Lower lobe of right lung (tissue), 2 donors: ENCODE data around the gene ZFHX3. TPM values are rescaled to one million over a fixed set of nuclear protein-coding genes. Genes with fewer than 3 reads are reported as not detected.
A peak's percentile ranks its signal among the peaks of the same experiment; 100 is the strongest.

Source experiments
- ATAC-seq, 2 donors: fragments of 200-7000 bp; cut with Tn5 transposase; one replicate each; pipeline ENCODE4 v1.9.1; 2020 to 2022; ENCODE audit warnings: mild to moderate bottlenecking in 2 of 2, moderate library complexity in 2 of 2
- DNase-seq: peaks from one replicate; pipeline ENCODE4 v3.0.0-alpha.2; 2020
- H3K27ac ChIP-seq: fragments of 200-600 bp; one replicate; pipeline ENCODE4 v1.8.0; 2022
- H3K27me3 ChIP-seq: fragments of 200-600 bp; one replicate; pipeline ENCODE4 v1.8.0; 2022; ENCODE audit warnings: low read depth
- H3K36me3 ChIP-seq: fragments of 200-600 bp; one replicate; pipeline ENCODE4 v1.8.0; 2022; ENCODE audit warnings: mild to moderate bottlenecking
- H3K4me1 ChIP-seq: fragments of 200-600 bp; one replicate; pipeline ENCODE4 v1.8.0; 2022
- H3K4me3 ChIP-seq: fragments of 200-600 bp; one replicate; pipeline ENCODE4 v1.8.0; 2022; ENCODE audit warnings: mild to moderate bottlenecking
- H3K9me3 ChIP-seq: fragments of 200-600 bp; one replicate; pipeline ENCODE4 v1.8.0; 2022
- intact Hi-C: fragments of 100-400 bp; cut with DNase I; formaldehyde crosslinking; loops from one replicate; pipeline ENCODE4 v1.11.0; 2022
- total RNA-seq: library from RNA; stranded (reverse); fragmentation: NEBNext Ultra II Directional; extraction: Animal tissue kit (Norgen Biotek cat#: 25700); gene quantifications from one replicate; pipeline ENCODE4 v1.2.1, GENCODE V29; 2021
- TF ChIP-seq, protein P1 (sequence below): fragments of 200-600 bp; IDR thresholded peaks from one replicate; pipeline ENCODE4 v1.8.0; 2022; ENCODE audit warnings: antibody characterized with exemption, mild to moderate bottlenecking
- donor health status: DM: no; HTN: yes; CAD: no; lungs with severe emphysema.

Gene ZFHX3
- total RNA-seq, 1 donor from 2014 or later, result 29.3 TPM

DNA sequence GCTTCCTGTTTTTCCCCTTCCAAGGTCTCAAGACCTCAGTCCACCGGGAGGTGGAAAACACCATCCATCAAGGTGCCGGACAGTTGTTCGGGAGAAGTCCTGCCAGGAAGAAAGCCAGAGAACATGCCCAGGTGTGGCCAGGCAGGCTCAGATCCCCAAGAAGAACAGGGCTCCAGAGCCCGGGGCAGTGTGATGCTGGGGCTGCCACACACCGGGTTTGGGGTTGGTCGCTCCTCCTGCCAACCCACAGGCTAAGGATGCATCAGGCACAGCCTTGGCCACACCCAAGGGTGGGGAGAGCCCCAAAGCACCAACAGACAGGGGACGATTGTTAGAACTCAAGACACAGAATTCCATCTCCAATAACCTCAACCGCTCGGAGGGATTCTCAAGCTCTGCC, 19.7 kb downstream of the ZFHX3 start:
- H3K4me3 ChIP-seq, result no peak overlapping the region
- H3K27ac ChIP-seq, result no peak overlapping the region
- TF ChIP-seq, protein P1, sequence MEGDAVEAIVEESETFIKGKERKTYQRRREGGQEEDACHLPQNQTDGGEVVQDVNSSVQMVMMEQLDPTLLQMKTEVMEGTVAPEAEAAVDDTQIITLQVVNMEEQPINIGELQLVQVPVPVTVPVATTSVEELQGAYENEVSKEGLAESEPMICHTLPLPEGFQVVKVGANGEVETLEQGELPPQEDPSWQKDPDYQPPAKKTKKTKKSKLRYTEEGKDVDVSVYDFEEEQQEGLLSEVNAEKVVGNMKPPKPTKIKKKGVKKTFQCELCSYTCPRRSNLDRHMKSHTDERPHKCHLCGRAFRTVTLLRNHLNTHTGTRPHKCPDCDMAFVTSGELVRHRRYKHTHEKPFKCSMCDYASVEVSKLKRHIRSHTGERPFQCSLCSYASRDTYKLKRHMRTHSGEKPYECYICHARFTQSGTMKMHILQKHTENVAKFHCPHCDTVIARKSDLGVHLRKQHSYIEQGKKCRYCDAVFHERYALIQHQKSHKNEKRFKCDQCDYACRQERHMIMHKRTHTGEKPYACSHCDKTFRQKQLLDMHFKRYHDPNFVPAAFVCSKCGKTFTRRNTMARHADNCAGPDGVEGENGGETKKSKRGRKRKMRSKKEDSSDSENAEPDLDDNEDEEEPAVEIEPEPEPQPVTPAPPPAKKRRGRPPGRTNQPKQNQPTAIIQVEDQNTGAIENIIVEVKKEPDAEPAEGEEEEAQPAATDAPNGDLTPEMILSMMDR, result no peak
- H3K4me1 ChIP-seq, result peaks cover 61% of the 10 kb centered on the region
- no peaks in the 10 kb centered on the region for H3K27me3 ChIP-seq
- no peak for DNase-seq
- no peaks in the 10 kb centered on the region for H3K9me3 ChIP-seq
- intact Hi-C loops, result no loop called here
- no peaks in the 10 kb centered on the region for H3K36me3 ChIP-seq
- no peak for ATAC-seq

DNA sequence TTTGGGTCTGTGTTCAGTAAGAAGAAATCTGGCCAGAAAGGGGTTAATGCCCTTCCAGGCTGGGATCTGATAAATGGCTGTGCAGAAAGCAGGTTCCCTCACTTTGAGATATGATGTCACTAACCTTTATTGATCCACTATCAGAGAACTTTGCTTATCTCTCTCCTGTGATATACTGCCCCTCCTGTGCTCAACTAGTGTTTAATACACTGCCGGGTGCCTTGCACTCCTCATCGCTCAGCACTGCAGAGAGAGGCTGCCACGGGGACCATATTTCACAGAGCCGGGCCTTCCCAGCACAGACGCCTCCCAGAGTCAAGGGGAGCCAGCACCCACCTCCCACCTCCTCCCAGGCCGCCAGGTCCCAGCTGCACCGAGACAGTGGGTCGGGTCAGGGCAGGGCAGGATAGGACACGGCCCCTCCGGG, 20.2 kb downstream of the ZFHX3 start:
- no peaks in the 10 kb centered on the region for H3K9me3 ChIP-seq
- H3K36me3 ChIP-seq, result no peaks in the 10 kb centered on the region
- TF ChIP-seq, protein P1, result no peak
- no peaks in the 10 kb centered on the region for H3K27me3 ChIP-seq
- H3K4me3 ChIP-seq, result no peak overlapping the region
- intact Hi-C loops, result no loop called here
- peaks cover 57% of the 10 kb centered on the region for H3K4me1 ChIP-seq
- ATAC-seq (no peak), DNase-seq (no peak)
- H3K27ac ChIP-seq, result no peak overlapping the region

DNA sequence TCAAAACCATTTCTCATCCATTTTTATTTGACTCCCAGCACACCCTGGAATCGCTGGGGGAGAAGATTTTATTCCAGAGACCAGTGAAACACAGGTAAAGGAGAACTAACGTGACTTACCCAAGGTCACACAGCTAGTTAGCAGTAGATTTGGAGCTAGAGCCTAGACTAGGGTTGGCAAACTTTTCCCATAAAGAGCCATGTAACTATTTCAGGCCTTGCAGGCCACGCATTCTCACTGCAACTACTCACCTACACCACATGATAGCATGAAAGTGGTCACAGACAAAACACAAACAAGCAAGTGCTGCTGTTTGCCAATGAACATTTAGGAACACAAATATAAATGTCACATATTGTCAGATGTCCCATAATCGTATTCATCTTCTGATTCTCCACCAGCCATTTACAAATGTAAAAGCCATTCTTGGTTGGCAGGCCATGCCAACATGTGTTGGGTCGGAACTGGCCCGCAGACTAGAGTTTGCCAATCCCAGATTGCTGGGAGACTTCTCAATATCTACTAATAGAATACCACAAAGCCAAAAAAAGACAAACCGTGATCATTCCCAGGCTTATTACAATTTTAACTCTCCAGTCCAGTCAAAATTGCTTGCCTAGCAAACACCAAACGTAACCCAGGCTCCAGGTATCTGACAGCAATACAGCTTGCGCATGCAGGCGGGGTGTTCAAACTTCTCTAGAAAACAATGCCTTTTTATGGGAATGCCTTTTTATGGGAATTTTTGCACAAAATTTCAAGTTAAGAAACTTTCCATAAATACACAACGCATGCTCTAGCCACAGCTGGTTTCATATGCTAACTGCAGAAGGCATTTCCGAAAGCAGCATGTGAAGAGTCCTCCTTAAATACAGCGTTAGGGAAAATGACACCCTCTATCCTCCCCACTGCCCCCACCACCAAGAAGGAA, 20.9 kb downstream of the ZFHX3 start:
- ATAC-seq (no peak), DNase-seq (no peak)
- no peak overlapping the region for H3K27ac ChIP-seq
- H3K9me3 ChIP-seq, result no peaks in the 10 kb centered on the region
- intact Hi-C loops, result no loop called here
- peaks cover 50% of the 10 kb centered on the region for H3K4me1 ChIP-seq
- no peaks in the 10 kb centered on the region for H3K36me3 ChIP-seq
- TF ChIP-seq, protein P1, result no peak
- no peaks in the 10 kb centered on the region for H3K27me3 ChIP-seq
- H3K4me3 ChIP-seq, result no peak overlapping the region

DNA sequence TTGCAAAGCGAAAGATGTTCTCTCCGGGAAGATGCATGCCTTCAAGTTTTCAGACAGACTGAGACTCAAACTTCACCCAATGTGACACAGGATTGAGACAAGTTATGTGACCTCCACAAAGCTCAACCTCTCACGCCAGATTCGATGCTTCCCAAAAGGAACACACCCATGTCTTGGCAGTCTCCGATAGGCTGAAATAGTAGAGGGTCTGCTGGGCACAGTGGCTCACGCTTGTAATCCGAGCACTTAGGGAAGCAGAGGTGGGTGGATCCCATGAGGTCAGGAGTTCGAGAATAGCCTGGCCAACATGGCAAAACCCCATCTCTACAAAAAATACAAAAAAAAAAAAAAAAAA, 22.1 kb downstream of the ZFHX3 start:
- H3K27ac ChIP-seq, result peak overlapping the region; percentile 49
- H3K4me1 ChIP-seq, result peaks cover 42% of the 10 kb centered on the region
- DNase-seq (no peak), ATAC-seq (no peak)
- no peak overlapping the region for H3K4me3 ChIP-seq
- no peaks in the 10 kb centered on the region for H3K36me3 ChIP-seq
- H3K9me3 ChIP-seq, result no peaks in the 10 kb centered on the region
- TF ChIP-seq, protein P1, result no peak
- intact Hi-C loops, result no loop called here
- no peaks in the 10 kb centered on the region for H3K27me3 ChIP-seq

DNA sequence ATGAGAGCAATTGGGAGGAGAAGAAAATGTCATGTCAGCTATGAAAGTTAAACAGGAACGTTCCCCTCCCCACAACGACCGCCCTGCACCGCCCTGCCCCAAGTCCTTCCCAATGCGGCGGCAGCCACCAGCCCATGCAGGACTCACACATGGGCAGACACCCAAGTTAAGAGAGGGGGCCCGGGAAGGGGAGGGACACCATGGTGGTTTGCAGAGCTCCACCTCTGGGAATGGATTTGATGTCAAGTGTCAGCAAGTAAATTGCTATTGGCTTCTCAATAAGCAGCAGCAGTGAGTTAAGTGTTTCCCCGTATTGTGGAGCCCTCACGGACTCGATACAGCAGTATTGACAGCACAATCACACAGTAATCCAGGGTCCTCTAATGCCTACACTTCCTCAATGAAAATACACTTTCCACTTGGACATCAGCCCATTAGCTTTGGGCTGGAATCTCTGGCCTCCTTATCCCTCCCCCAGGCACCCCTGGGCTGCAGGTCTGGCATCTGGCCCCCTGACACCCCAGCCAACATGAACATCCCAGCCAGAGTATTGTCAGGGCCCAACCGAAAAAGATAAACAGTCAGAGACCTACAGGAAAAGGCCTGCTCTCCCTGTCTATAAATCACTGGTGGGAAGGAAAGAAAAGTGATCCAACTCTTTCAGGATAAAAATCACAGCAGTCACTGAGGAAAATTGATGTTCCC, 22.6 kb downstream of the ZFHX3 start:
- Histone ChIP-seq H3K4me1 (peaks cover 44% of the 10 kb centered on the region), H3K9me3 (no peaks in the 10 kb centered on the region), H3K4me3 (no peak overlapping the region), H3K27me3 (no peaks in the 10 kb centered on the region), H3K36me3 (no peaks in the 10 kb centered on the region), H3K27ac (peak overlapping the region; percentile 49)
- DNase-seq (no peak), ATAC-seq (peak; percentile 59 to 63)
- intact Hi-C loops, result no loop called here
- TF ChIP-seq, protein P1, result no peak
